Kidney epithelial cell (primary cell): Measurements from ENCODE around the gene RBCK1. TPM values are rescaled to one million over a fixed set of nuclear protein-coding genes. Genes with fewer than 3 reads are reported as not detected.

Source experiments
- DNase-seq: peaks from one replicate; pipeline ENCODE4 v3.0.0-alpha.2; 2010; ENCODE audit warnings: low read depth
- H3K27me3 ChIP-seq: 2 replicates; pipeline ENCODE4 v1.6.0; 2011; ENCODE audit warnings: low read length; ENCODE audit not compliant: control insufficient read depth, insufficient read depth
- H3K36me3 ChIP-seq: 2 replicates; pipeline ENCODE4 v1.5.1; 2011; ENCODE audit warnings: low read length; ENCODE audit not compliant: control insufficient read depth, insufficient read depth
- H3K4me3 ChIP-seq: 2 replicates; pipeline ENCODE4 v1.5.1; 2011; ENCODE audit warnings: low read depth, mild to moderate bottlenecking, control low read depth, low read length
- total RNA-seq: library from RNA; depleted of rRNA; stranded (reverse); fragments of >200 nt; gene quantifications from 2 replicates; pipeline ENCODE4 v1.2.3, GENCODE V29; 2015
- TF ChIP-seq, protein P1 (sequence below): IDR thresholded peaks from 2 replicates; pipeline ENCODE4 v1.5.1; 2011; ENCODE audit warnings: mild to moderate bottlenecking, moderate library complexity, low read length, control low read depth, inconsistent platforms; ENCODE audit not compliant: insufficient read depth, poor library complexity, severe bottlenecking

Gene RBCK1
- total RNA-seq, 1 donor from 2014 or later, result 292 TPM

DNA sequence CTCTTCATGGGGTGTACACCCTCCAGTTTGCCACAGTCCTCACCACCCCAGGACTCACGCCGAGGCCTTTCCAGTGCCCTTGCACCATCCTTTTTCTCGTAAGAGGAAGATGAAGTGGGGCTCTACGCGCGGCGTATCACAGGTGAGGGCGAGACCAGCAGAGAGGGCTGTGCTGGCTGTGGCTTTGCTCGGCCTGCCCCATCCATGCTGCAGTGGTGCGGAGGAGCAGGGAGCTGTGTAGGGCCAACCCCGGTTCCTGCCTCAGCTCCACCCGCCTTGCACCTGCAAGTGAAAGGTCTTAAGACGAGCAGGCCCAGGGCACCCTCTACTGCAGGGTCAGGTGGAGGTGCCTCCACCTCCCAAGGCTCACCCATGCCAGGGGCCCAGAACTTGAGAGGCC lies 24.1 kb downstream of the RBCK1 start:
- Histone ChIP-seq H3K27me3 (no peaks in the 10 kb centered on the region), H3K36me3 (peaks cover 3% of the 10 kb centered on the region), H3K4me3 (no peak overlapping the region)
- DNase-seq, result no peak
- TF ChIP-seq, protein P1, sequence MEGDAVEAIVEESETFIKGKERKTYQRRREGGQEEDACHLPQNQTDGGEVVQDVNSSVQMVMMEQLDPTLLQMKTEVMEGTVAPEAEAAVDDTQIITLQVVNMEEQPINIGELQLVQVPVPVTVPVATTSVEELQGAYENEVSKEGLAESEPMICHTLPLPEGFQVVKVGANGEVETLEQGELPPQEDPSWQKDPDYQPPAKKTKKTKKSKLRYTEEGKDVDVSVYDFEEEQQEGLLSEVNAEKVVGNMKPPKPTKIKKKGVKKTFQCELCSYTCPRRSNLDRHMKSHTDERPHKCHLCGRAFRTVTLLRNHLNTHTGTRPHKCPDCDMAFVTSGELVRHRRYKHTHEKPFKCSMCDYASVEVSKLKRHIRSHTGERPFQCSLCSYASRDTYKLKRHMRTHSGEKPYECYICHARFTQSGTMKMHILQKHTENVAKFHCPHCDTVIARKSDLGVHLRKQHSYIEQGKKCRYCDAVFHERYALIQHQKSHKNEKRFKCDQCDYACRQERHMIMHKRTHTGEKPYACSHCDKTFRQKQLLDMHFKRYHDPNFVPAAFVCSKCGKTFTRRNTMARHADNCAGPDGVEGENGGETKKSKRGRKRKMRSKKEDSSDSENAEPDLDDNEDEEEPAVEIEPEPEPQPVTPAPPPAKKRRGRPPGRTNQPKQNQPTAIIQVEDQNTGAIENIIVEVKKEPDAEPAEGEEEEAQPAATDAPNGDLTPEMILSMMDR, result no peak

GRCh38 chr20:432677-433299 lies 24.7 kb downstream of the RBCK1 start:
- no peaks in the 10 kb centered on the region for H3K27me3 ChIP-seq
- no peak for DNase-seq
- TF ChIP-seq, protein P1, result no peak
- H3K4me3 ChIP-seq, result no peak overlapping the region
- peaks cover 3% of the 10 kb centered on the region for H3K36me3 ChIP-seq

DNA sequence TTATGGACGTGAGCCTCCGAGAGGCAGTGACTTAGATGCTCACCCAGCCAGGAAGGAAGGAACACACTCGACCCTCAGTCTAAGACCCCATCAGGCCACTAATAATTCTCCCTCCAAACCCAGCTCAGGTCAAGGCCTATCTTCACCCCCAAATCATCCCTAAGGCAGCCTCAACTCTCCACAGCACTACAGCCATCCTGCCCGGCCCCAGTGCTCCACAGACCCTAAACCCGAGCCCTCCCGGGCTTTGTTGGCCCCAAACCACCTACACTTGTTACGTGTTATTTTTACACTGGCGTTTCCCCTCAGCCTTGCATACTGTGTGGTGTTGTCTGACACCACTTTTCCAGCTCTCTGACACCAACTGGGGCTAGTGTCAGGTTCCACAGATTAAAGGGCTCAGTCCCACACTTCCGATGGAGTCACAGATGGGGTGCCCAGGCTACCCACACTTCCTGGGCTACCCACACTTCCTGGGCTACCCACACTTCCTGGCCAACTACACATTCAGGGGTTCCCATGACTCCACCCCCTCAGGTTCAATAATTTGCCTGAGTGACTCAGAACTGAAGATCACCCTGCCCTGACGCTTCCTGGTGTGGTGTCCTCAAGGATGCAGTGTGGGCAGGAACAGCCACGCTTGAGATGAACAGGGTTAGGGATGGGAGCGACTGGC lies 25.3 kb downstream of the RBCK1 start:
- Histone ChIP-seq H3K27me3 (no peaks in the 10 kb centered on the region), H3K4me3 (no peak overlapping the region), H3K36me3 (peaks cover 6% of the 10 kb centered on the region)
- TF ChIP-seq, protein P1, result no peak
- DNase-seq, result peak; percentile 23

- Histone ChIP-seq H3K27me3 (no peaks in the 10 kb centered on the region), H3K4me3 (no peak overlapping the region), H3K36me3 (peaks cover 6% of the 10 kb centered on the region)
- no peak for DNase-seq
- TF ChIP-seq, protein P1, result no peak
Observed at GRCh38 chr20:434221-434620, 26.1 kb downstream of the RBCK1 start.

- Histone ChIP-seq H3K36me3 (peaks cover 3% of the 10 kb centered on the region), H3K27me3 (no peaks in the 10 kb centered on the region), H3K4me3 (no peak overlapping the region)
- DNase-seq, result no peak
- TF ChIP-seq, protein P1, result no peak
Observed at GRCh38 chr20:434661-435419, 26.7 kb downstream of the RBCK1 start.
